ENCODE measurements around the gene GORAB.
A peak's percentile ranks its signal among the peaks of the same experiment; 100 is the strongest.

The GORAB gene, protein sequence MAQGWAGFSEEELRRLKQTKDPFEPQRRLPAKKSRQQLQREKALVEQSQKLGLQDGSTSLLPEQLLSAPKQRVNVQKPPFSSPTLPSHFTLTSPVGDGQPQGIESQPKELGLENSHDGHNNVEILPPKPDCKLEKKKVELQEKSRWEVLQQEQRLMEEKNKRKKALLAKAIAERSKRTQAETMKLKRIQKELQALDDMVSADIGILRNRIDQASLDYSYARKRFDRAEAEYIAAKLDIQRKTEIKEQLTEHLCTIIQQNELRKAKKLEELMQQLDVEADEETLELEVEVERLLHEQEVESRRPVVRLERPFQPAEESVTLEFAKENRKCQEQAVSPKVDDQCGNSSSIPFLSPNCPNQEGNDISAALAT

DNA sequence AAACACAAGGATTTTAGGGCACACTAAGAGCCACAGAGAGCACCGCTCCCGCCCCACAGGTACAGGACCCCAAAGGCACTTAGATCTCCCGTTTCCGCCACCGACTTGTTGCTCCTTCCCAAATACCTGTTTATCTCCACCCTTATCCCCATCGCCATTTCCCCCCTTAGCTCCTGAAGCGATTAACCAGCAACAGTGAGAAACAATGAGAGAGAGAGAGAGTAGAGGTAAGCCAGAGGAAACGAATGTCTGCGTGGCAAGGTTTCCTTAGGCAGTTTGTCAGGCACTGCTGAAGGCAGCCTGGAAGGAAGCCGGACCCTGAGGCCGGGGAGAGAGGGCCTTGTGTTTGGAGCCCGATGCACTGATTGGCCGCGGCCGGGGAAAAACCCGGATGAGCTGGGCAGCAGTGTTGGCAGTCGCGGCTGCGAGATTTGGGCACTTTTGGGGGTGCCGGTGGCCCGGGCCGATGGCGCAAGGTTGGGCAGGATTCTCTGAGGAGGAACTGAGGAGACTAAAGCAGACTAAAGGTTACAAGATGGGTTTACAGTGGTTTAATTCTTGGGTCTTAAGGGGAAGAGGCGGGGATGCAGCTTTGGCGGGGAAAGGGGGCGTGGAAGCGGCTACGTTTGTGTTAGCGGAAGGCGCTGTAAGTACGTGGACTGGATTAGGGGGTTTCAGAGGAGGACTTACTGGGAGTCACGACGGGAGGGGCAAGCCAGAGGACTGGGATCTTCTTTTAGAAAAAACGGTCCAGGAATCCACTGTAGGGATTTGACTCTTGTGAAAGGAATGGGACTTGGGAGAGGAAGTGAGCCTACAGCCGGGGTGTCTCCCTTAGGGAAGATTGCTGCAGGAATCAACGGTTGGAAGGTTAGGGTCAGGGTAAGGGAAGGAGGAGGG, at the start of gene GORAB:
Gene GORAB (plus strand): TSS at position 409 of the 900 bp plus-strand sequence. CDS start 58 bp downstream, at position 467.
- peak; percentile 97 for DNase-seq

DNA sequence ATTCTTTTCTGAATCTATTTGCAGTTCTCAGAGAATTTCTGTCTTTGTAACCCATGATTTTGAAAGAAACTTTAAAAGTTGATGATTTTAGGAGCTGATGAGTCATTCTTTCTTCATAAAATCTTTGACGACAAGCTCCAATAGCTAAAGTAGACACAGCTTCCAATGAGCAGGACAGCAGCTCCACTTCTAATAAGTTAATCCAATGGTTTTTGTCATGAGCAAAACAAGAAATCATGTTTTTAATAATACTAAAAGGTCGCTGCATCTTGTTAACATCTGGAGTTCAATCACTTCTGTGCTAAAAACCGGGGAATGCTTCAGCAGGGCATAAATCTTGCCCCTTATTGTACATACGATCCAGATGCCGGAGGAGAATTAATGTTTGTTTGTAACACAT, 48.9 kb upstream of the GORAB start:
- DNase-seq = no peak

DNA sequence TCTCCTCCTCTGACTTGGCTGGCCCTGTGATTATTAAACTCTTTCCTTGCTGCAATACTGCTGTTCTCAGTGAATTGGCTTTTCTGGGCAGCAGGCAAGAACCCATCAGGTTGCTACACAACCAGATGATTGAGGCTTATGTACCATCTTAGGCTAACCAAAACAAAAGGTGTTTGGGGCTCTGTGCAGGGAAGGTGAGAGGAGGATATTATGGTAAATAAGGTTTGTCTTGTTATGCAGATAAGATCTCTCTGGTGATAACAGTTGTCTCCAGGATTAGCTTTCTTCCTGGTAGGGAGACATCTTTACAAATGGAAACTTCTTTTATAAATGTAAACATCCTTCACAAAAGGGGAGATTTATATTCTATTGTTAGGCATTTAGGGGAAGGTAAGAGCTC, 44.5 kb upstream of the GORAB start:
- DNase-seq = no peak

DNA sequence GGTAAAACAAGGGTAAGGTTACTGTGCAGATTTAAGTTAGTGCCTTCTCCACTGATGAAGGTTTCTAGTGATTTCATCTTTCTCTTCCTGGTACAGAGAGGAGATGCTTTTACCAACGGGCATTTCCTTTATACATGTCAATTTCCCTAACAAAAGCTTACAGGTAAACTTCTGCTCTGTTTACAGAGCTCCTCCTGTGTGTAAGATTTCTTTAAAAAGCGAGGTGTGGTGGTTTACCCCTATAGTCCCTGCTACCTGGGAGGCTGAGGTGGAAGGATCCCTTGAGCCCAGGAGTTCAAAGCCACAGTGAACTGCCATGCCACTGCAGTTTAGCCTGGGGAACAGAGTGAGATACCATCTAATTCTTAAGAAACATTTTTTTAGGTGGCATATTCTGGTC, 40.7 kb upstream of the GORAB start:
- DNase-seq = no peak

DNA sequence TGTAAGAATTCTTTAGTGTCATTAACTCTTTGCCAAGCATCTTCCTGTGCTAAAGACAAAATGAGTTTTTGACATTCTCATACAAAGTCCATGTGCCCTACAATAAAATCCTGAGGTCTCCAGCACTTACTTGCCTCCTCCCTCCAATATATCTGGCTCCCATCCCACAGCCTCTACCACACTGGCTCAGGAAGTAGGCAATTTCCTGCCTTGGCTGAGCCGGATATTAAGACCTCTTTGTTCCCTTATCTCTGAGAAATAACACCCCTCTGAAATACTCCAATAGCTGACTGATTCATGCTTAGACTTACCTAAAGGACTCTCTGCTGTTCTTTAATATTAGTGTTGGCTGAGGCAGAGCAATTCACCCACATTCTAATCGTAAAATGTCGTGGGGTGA, 37.6 kb upstream of the GORAB start:
- DNase-seq = no peak

DNA sequence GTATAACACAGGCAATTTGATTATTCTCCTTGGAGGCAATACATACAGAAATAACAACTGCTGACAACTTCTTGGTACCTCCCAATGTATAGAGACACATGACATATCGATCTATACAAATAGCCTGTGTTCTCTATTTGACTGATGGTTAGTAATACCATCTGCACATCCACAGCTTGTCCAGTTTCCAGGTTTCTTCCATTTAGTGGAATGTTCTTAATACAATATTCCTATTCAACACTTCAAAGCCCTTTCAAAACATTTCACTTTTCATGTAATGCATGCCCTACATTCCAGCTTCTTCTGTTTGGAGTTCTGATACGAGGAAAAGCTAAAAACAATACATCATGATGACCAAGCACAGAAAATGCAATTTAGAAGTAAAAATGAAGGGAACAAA, 37.0 kb upstream of the GORAB start:
- DNase-seq = no peak

DNA sequence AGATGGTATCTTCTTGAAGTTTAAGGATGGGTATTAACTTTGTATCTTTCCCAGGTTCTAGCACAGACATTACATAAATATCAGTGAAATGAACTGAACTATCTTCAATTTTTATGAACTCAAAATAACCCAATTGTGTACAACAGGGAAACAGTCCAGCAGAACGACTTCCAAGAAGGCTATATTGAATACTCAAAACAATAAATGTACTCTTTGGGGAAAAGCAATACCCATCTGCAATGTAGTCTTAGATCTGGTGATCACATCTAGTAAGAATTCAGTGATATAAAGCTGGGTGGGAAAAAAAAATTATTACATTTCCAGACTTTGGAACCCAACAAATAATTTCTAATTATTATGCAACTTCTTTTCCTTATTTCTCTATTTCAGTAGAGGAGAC, 33.1 kb upstream of the GORAB start:
- no peak for DNase-seq

DNA sequence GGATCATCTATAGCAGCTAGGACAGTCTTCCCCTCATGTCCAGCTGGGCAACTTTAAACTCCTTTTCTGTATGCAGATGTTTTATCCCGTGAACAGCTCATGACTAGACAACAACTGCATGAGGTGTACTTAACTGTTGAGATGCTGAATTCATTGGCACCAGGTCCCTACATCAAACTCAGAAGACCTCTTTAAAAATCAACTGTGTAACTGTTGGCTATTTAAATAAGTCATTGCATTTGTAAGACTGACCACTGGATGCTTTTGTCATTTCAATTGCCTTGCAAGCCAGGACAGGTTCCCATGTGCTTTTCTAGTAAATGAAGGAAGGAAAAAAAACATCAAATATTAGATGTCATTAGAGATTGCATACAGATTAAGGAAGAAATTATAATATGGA, 28.3 kb upstream of the GORAB start:
- no peak for DNase-seq

DNA sequence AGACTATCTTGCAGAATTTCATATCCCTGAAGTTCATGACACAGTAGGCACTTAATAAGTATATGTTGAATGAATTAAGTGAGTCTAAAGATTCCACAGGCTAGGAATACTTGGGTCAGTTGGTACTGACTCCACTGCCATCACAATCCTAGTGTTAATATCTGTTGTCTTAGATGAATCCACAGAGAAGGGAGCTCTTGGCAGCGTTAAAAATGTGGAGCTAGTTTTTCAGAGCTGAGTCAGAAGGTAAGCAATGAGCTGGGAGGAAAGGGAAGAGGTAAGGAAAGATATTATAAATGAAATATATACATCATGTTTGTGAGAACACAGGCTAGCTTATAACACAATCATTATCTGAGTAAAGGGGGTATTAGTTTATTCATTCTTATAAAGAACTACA, 21.8 kb upstream of the GORAB start:
- no peak for DNase-seq

DNA sequence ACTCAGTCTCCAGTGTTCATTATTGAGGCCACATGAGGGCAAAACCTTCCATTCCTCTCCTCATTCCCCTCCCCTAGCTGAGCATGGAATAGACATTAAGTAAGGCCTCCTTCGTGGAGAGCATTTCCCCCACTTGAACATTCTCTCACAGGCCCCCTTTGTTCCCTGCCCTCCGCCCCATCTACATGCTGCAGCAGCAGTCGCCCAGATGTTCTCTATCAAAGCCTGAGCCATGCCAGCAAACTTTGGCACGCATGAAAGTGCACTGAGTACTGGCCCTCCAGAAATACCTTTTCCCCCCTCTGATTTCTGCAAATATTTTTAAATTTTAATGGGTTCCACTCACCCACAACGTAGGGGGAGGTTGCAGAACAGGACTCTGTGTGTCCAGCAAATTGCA, 20.9 kb upstream of the GORAB start:
- no peak for DNase-seq

DNA sequence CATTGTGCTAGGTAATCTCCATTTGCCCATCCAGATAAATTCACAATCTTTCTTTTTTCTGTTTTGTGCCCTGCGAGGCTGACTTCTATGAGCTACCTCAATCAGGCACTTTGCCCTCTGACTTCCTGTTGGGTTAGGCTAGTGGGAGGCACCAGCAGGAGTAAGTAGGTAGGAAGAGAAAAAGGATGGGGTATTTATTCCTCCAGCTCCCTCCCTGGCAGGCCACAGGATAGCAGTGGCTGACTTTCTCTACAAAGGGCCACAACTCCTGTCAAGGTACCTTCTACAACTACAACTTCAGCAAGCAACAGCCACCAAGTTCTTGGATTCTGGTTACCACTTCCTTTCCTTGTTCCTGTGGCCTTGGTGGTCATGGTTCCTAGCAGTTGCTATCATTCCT, 18.8 kb upstream of the GORAB start:
- DNase-seq = no peak

DNA sequence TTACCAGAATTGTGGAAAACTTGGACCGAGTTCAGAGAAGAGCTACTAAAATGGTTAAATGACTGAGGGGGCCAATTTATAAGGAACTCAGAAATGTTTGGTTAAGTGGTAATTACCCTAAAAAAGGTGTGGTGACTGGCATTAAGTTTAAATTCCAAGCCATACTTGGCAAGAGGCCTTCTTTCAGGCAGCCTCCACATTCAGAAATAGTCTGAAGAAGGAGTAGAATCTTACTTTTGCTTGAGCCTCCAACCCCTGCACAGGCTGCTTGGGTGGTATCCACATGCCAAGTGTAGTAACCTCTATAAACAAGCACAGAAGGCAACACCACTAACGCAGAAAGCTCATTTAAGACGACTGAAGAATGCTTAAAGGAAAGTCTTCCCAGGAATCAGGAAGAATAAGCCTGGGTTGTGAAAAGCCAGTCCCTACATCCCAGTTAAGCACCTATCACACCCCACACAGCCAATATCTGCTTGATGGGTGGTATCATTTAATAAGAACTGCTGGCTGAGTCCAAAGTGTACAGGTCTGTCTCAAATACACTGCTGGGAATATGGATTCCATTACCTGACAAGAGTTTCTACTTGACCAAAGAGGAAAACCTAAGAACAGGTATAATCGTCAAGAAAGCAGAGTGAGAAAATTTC, 13.7 kb upstream of the GORAB start:
- no peak for DNase-seq

DNA sequence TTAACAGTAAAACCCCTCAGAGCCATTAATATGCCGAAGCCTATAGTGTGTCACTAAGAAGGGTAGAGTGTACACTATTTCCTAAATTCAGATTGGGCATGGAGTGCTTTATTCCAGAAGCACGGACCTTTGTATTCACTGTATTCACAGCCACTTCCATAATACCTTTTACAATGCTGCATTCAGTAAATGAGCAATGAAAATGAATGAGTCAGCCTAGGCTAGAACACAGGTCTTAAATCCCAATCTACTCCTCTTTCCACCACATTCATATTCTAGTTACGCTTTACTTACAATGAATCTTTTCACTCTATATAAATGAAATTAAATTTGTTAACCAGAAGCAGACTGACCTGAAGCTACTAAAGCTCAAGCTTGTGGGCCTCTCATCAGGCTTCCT, 13.0 kb upstream of the GORAB start:
- DNase-seq = no peak

DNA sequence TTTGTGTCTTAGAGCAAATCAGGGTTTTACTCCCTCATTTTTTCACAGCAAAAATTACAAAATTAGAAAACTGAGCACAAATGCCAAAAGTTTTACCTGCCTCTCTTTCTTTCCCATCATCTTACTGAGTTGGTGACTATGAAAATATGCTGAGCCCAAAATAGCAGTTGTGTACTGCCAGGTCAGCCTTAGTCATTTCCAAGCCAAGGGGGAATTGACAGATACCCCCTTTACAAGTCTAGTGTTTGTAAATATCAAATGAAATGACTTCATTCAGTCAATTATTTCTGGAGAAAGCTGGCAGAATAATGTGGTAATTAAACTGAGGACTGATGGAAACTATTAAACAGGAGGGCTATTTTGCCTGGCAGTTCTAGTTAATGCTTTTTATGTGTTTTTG, 11.4 kb upstream of the GORAB start:
- DNase-seq = no peak

DNA sequence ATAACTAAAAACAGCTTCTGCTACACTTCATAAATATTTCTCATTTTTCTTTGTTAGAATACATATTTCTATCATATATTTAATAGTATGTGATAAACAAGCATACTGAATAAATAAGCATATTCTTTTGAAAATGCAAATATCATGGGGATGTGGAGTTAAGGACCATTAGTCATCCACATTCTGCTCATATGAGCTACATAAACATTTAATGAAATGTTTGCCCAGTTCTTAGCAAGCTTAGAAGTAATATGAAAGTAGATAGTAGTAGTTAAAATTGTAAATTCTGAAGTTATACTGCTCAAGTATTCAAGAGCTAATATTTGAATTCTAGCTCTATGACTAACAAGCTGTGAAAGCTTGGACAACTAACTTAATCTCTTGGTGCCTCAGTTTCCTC, 10.1 kb upstream of the GORAB start:
- DNase-seq = no peak

DNA sequence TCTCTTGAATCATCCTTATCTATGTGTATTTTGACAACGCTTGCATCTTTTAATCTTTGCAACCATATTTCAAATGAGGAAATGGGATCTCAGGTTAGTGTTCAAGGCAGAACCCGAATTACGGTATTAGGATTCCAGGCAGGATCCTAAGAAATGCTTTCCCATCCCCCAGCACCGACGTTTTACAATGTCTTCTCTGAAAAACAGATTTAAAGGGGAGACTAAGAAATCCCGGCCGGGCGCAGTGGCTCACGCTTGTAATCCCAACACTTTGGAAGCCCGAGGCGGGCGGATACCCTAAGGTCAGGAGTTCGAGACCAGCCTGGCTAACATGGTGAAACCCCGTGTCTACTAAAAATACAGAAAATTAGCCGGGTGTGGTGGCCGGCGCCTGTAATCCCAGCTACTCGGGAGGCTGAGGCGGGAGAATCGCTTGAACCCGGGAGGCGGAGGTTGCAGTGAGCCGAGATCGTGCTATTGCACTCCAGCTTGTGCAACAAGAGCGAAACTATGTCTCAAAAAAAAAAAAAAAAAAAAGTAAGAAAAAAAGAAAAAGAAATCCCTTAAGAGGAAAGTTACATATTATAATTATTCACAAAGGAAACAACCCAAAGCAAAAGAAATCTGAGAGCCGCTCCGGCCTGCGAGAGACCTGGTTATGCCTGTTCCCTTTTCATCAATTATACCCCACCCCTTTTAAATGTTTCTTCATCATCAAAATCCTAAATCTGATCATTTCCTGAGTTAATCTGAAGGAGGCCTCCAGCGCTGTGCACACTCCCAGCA, 801 bp upstream of the GORAB start:
- DNase-seq = no peak

DNA sequence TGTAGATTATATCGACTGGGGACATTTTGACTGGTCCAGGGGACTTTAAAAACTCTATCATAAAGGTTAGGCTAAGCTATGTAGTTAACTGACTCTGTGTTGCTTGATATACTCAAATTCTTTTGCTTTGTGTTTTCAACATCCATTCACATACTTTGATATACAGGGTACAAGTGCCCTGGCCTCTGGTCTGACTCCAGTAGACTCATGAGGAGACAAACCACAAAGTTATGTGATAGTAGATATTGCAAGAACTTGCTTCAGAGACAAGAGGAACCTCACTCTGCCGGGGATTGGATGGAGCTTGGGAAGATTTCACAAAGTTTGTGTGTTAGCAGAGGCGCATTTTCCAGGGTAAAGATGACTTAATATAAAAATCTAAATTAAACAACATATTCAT, 1.3 kb downstream of the GORAB start:
- no peak for DNase-seq

DNA sequence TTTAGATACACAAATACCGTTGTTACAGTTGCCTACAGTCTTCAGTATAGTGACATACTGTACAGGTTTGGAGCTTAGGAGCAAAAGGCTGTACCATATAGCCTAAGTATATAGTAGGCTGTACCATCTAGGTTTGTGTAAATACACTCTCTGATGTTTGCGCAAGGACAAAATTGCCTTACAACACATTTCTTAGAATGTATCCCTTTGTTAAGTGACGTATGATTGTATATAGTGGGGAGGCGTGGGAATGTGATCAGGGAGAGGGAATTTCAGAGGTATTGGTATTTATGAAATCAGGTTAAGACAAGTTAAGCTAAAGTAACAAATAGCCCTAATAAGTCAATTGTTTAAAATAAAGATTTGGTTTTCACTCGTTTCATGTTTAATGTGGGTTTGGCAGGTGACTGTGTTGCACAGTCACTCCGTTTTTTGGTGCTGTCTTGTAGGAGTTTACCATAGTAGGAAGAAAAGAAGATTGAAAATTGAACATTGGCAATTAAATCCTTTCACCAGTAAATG, 2.7 kb downstream of the GORAB start:
- no peak for DNase-seq

DNA sequence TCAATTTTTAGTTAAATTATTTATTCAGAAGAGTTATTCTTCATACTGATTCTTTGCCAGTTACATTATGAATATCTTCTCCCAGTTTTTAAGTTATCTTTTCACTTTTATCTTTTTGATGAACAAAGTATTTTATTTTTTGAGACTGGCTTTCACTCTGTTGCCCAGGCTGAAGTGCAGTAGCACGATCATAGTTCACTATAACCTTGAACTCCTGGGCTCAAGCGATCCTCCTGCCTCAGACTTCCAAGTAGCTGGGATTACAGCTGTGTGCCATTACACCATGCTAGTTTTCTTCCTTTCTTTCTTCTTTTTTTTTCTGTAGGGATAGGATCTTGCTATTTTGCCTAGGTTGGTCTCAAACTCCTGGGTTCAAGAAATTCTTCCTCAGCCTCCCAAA, 3.5 kb downstream of the GORAB start:
- no peak for DNase-seq

DNA sequence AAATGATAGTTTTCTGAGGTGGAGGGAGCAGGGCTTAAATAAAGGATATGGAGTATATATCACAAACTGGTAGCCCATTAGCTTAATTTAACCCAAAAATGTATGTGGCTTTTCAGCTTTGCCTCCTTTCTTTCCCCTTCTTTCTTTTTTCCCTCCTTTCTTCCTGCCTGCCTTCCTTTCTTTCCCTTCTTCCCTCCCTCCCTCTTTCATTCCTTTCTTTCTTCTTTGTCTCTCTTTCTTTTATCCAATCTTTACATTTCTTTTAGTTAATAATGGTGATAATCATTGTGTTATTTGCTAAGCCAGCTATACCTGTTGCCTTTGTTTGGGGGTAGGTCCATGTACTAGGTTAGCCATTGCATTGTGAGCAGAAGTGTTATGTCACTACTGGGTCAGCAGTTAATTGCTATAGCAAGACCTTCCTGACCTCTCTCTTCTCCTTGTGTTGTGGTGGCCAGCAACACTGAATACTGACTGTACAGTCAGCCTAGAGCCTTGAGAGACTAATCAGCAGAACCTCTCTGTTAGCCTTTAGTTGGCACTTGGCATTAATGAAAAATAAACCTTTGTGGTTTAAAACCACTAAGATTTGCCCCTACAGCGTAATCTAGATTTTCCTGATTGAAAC, 5.1 kb downstream of the GORAB start:
- no peak for DNase-seq

DNA sequence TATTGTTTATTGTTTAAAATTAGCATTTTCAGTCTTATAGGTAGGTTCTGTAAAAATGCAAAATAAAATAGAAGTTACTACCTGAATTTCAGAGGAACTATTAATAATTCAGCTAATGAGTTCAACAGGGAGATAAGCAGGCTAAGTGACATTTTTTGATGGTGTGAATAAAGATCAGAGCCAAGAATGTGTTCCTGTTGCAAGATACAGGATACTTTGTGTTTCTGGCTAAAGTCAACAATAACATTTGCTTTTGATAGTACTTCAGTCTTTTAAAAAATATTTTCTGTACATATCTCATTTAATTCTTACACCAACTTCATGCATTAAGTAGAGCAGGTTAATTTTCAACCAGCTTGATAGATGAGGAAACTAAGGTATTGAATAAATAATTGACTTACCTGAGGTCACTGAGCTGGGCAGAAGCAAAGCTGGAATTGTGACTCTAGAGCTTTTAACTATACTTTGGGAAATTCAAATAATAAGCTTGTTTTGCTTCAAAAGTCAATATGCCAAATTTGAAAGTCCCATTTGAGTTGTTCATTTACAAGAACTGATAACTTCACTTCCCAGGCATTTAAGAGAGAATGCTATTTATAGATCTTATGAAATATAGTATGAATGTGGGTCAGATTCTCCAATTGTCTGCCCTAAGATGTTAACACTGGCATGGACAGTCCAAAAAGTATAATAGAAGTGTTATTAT, 6.0 kb downstream of the GORAB start:
- no peak for DNase-seq

DNA sequence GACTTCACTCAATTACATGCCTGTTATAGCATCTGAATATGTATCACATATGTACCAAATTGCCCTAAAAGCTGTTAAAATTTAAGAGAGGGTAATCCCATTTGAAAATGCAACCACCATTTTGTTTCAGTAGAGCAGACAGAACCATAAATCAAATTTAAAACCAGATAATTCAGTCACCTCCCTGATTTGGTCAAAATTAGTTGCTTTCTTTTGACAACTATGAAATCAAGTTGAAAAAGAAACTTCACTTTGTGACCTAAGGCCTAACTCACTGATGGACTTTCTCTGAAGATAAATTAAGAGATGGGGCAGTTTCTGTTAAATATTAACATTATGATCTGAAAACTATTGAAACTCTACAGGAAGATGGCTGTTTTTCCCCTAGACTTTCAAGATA, 6.7 kb downstream of the GORAB start:
- DNase-seq = no peak

All from GOT3 (cell line).